Dermis blood vessel endothelial cell (primary cell): ENCODE results near the gene PROSER3. TPM values are rescaled to one million over a fixed set of nuclear protein-coding genes. Genes with fewer than 3 reads are reported as not detected.

Experiments
- DNase-seq: peaks from one replicate; pipeline ENCODE4 v3.0.0; 2010
- total RNA-seq: library from RNA; depleted of rRNA; stranded (reverse); fragments of >200 nt; gene quantifications from 2 replicates; pipeline ENCODE4 v1.2.3, GENCODE V29; 2014

The PROSER3 gene
- total RNA-seq = 3.3 and 3.7 TPM in 2 replicates

- peak; percentile 99 for DNase-seq
These were observed at the start of gene PROSER3 for GRCh38 chr19:35757749-35758608. PROSER3 (plus strand) TSS chr19:35758176; CDS start chr19:35758216, 40 bp downstream.

GRCh38 chr19:35708391-35708790 is 49.6 kb upstream of the PROSER3 start:
- no peak for DNase-seq

- no peak for DNase-seq
These were observed 46.9 kb upstream of the PROSER3 start for GRCh38 chr19:35710784-35711723.

GRCh38 chr19:35712567-35713505 is 45.1 kb upstream of the PROSER3 start:
- DNase-seq = no peak

GRCh38 chr19:35713506-35713850 is 44.5 kb upstream of the PROSER3 start:
- no peak for DNase-seq

GRCh38 chr19:35713904-35714495 is 44.0 kb upstream of the PROSER3 start:
- DNase-seq = no peak

- DNase-seq = no peak
These were observed 43.2 kb upstream of the PROSER3 start for GRCh38 chr19:35714601-35715354.

- no peak for DNase-seq
These were observed 42.6 kb upstream of the PROSER3 start for GRCh38 chr19:35715355-35715809.

- peak; percentile 60 for DNase-seq
These were observed 41.8 kb upstream of the PROSER3 start for GRCh38 chr19:35715981-35716800.

GRCh38 chr19:35716801-35717664 is 40.9 kb upstream of the PROSER3 start:
- DNase-seq = peak; percentile 95

GRCh38 chr19:35717665-35718344 is 40.2 kb upstream of the PROSER3 start, which contains the start of gene KMT2B:
KMT2B (plus strand) TSS chr19:35718003; CDS start chr19:35718019, 16 bp downstream.
- no peak for DNase-seq

- peak; percentile 47 for DNase-seq
These were observed 39.5 kb upstream of the PROSER3 start for GRCh38 chr19:35718345-35719041.

- no peak for DNase-seq
These were observed 38.4 kb upstream of the PROSER3 start for GRCh38 chr19:35719402-35720162.

GRCh38 chr19:35720163-35720524 is 37.8 kb upstream of the PROSER3 start:
- no peak for DNase-seq

GRCh38 chr19:35720648-35721047 is 37.3 kb upstream of the PROSER3 start:
- DNase-seq = no peak

- DNase-seq = no peak
These were observed 36.6 kb upstream of the PROSER3 start for GRCh38 chr19:35721374-35721773.

GRCh38 chr19:35722461-35722860 is 35.5 kb upstream of the PROSER3 start:
- DNase-seq = no peak
